EL (cell line): Measurements from ENCODE around the gene ANKRD39.
A peak's percentile ranks its signal among the peaks of the same experiment; 100 is the strongest.

Experiments used
- DNase-seq: peaks from one replicate; pipeline ENCODE4 v3.0.0-alpha.2; 2016

Gene ANKRD39

DNA sequence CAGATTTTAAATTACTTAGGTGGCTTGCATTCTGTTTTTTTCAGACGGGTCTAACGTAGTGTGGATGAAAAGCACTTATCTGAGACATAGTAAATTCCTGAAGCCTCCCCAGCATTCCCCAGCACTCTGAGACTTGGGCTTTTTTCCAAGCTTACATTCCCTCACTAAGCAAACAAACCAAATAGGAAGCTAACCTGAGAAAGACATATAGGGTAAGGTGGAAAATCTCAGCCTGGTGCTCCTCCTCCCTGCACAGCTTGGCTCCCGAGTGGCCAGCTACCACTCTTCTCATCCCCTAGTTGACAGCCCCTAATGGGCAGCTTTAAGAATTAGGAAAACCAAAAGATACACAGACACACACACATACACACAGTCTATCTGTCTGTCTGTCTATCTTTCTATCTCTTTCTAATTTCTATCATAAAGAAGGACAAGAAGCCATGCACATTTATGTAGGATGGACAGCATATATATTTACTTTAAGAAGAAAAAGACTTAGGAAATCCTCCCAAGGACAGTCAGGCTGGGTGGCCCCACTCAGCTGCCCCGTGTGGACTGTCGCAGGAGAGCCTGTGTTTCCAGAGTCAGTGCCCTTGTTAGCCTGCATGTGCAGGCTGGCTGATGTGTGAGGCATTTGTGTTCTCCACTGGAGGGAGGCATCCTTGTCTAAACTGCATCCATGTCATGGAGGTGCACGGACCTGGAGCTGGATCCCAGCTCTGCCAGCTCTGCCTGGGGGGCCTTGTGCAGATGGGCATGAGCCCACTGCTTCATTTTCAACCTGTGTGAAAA is 33.5 kb downstream of the ANKRD39 start:
- DNase-seq: peak; percentile 26

DNA sequence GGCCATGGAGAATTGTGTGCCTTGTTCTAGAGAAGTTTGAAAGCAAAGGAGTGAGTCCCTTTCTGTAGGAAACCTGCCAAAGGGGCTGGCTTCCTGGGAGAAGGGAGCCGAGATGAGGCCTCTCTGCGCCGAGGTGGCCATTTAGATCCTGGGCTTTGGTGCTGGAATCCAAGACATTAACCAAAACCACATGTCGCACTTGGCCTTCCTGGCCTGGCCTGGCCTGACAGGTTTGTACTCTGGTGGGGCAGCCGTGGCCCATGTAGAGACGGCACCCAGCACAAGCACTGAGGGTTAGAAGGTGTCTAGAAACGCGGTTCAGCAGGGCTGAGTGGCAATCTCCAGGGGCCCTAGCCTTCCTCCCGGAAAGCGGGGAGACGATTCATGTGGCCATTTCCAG is 34.6 kb downstream of the ANKRD39 start:
- no peak for DNase-seq

DNA sequence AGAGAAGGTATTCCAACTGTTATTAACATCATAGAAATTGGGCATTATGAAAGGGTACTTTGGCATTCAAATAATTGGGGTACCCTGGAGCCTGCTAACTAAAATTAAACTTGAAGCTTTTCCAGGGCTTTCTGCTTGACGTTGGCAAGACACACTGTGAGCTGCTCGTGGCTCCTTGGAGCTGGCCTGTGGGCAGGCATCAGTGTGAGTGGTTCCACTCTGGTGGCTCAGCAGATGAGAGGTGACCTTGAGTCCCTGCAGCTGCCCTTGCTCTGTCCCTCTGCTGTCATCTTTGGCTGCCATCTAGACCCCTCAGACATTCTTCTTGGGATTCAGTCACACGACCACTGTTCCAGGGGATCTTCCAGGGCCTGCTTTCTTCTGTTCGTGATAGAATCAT is 35.0 kb downstream of the ANKRD39 start:
- DNase-seq: no peak

DNA sequence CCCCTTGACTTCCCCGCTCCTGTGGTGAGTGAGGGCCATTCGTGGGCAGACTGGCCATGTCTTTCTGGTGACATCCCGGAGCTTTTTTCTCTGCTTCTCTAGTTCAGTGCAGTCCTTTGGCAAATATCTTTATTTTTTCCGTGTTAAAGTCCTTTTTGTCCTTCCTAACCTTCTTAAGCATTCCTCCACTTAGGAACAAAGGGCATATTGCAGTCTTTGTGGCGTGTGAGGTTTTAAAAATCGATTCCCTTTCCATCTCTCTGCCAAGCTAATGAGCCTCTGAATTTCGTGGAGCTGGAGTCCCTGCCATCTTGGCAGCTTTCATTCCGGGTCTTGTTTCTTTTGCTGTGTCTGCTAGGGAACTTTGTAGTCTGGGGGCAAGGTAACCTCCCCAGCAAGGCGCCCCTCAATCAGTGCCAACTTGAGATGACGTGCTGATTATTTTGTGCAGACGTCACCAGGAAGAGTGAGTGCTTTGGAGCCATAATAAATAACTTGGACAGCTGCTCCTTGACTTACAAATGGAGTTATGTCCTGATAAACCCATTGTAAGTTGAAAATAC is 36.6 kb downstream of the ANKRD39 start:
- DNase-seq: no peak

DNA sequence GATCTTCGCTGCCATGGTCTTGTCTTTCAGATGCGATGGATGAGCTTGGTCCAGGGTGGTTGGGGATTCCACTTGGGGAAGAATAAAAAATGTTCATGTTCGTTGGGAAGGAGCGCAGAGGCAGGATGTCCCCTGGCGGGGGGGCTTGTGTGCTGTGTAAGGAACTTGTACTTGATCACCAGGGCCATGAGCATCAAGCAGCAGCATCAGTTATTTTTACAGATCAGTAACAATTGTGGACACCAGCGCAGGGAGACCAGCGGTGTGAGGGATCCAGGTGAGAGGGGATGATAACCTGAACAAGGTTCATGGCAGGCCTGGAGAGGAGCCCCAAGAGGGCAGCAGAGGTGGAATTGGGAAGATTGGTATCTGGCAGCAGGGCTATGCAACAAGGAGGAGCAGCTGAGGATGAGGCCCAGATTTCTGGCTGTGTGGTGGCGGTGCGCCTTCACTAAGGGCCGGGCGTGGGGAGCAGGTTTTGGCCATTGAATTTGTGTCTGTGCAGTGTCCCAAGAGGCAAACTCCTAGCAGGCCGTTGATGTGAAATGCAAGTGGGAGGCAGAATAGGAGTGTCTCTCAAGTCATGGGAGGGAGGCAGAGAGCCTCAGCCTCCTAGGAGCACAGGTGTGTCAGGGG is 37.8 kb downstream of the ANKRD39 start:
- no peak for DNase-seq

DNA sequence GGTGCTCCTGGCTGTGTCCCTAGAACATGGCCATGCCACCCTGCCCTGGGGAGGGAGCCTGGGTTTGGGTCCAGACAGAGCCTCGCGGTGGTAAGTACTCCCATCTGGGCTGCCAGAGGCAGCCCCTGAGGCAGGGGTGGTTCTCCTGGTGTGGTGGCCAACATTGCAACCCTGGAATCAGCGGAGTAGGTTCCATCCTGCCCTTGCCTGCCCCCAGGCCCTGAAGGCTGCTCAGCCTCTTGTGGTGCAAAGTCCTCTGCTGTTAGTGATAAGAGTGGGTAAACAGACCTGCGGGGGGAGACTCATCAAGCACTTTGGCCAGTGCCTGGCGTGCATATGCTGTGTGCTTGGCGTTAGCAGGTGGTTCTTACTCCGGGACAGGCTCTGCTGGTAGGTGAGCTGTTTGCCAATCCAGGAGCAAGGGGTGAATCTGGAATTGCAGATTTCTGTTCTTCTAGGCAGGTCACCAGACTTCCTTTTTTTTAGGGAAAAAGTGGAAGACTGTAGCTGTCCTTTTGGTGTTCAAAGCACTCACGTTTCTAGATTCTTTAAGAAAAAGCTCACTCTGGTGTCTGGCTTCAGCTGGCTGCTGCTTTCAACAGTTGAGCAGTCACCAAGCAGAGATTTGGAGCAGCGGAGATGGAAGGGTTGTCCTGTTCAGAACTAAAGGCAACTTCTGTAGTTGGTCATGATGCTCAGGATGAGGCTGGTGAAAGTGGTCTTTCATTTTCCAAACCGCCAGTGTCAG is 38.5 kb downstream of the ANKRD39 start:
- no peak for DNase-seq

DNA sequence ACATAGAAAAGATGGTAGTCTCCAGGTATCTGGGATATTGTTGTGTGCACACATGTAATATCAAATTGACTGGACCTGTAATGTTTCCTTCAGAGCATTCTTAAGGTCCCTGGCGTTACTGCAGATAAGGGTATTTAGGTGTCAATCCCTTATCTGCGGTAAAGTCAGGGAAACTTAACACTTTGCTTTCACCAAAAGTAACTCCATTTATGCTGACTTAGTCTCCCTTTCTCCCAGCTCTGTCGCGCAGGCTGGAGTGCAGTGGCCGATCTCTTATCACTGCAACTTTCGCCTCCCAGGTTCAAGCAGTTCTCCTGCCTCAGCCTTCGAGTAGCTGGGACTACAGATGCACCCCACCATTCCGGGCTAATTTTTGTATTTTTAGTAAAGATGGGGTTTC is 39.9 kb downstream of the ANKRD39 start:
- no peak for DNase-seq

DNA sequence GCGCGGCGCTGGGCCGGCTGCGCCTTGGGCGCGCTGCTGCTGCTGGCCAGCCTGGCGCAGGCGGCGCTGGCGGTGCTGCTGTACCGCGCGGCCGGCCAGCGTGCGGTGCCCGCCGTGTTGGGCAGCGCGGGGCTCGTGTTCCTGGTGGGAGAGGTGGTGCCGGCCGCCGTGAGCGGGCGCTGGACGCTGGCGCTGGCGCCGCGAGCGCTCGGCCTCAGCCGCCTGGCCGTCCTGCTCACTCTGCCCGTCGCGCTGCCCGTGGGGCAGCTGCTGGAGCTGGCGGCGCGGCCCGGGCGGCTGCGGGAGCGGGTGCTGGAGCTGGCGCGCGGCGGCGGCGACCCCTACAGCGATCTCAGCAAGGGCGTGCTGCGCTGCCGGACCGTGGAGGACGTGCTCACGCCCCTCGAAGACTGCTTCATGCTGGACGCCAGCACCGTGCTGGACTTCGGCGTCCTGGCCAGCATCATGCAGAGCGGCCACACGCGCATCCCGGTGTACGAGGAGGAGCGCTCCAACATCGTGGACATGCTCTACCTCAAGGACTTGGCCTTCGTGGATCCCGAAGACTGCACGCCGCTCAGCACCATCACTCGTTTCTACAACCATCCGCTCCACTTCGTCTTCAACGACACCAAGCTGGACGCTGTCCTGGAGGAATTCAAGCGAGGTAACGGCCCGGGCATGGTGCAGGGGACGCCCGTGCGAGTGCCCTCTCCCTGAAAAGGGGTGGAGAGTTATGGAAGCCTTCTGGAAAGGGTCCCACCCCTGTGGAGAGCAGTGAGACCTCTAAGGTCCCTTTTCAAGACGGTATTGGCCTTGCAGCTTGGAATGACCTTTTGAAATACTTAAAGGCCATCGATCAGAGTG is 40.7 kb downstream of the ANKRD39 start:
- peak; percentile 35 for DNase-seq

DNA sequence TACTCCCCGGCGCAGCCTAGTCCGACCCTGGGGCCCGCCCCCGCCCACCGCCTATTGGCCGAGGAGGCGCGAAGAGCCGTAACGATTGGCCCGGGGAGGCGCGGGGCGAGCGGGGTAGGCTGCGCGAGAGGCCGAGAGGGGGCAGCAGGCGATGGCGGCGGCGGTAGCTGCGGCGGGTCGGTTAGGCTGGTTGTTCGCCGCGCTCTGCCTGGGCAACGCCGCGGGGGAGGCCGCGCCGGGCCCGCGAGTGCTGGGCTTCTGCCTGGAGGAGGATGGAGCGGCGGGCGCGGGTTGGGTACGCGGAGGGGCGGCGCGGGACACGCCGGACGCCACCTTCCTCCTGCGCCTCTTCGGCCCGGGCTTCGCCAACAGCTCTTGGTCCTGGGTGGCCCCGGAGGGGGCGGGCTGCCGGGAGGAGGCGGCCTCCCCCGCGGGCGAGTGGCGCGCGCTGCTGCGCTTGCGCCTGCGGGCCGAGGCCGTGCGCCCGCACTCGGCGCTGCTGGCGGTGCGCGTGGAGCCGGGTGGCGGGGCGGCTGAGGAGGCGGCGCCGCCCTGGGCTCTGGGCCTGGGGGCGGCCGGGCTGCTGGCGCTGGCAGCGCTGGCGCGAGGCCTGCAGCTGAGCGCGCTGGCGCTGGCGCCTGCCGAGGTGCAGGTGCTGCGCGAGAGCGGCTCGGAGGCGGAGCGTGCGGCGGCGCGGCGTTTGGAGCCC is 41.5 kb downstream of the ANKRD39 start, which contains the start of gene CNNM3:
Gene CNNM3, plus strand, starts transcription at position 142 of the 709 bp plus-strand sequence. Its CDS starts 10 bp downstream, at position 152.
- DNase-seq: peak; percentile 93

DNA sequence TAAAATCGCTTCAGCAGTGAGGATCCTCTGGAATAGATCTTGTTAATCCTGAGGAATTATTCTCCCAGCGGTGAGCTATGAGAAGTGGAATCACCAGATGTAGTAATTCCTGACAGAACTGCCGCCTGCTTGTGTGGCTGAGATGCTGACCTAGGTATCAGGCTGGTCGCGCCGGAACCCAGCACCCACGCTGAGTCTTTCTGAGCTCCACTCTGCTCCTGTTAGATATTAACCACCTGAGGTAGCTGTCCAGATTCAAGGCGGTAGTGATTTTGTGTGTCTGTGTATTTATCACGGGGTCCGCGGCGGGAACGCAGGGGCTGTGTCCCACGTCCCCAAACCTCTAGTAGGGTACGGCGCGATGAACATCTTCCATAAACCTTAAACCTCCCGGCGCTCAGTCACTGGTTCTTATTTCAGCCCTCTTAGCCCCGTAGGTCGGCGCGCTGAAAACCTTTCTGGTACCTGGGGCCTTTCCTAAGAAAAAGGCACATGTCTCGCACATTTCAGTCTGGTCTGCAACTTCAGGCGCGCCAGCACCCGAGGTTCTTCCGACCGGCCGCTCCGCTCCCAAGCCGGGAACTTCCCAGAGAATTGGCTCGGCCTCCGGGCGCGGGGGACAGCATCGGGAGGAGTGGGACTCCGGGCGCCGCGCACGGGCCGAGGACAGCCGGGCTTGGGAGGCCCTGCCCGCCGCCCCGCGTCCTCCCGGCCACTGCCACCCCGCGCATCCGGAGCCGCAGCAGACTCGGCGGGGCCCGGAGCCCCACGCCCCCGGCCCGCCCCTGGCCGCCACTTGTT is 42.3 kb downstream of the ANKRD39 start:
- peak; percentile 33 for DNase-seq

DNA sequence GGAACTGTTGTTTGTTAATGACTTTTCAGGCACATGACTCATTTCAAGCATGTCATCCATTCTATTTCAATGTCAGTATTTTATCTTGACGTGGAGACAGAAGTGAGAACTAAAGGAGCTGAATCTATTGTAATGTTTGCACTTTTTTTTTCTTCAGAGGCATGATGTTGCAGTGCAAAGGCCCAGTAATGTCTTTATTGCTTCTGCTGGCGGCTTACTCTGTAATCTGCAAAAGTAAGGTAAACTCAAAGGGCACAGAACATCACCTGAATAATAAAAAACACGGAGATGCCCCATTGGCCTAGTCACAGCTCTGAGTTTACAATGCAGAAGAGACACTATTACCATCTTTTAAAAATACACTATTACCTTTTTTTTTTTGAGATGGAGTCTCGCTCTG is 44.2 kb downstream of the ANKRD39 start:
- DNase-seq: no peak

DNA sequence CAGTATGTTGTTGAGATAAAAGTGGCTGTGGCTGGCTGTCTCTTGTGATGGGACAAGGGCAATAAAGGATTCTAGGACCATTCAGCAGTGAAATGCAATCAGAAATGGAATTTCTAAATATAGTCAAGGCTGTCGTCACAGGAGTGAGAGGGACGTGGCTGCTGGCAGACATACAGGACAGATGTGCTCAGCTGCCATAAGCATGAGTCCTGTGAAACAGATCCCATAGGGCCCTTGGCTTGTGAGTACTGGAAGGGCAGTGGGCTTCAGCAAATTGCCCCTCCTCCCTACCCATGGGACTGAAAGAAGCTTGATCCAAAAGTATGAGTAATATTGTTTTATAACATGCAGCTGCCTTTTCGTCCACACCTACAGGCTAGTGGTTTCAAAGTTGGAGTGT is 45.9 kb downstream of the ANKRD39 start:
- DNase-seq: no peak

DNA sequence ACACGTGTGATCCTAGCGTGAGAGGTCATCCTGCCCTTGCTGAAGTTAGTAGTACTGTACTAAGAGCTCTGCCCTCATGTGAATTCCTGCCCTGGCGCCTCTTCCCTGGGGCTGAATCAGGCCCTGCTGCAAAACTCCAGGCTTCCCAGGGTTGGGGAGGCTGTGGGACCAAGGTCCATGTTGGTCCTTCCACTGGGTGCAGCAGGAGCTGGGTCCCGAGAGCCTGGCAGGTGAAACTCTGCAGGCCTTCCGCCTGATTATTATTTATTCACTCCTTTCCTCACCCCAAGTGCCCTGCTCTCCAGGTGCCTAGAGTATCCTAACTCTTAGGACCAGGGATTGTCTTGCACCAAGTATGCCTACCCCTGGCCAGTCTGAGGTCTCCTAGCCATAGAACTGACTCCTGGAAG is 47.0 kb downstream of the ANKRD39 start:
- DNase-seq: no peak

DNA sequence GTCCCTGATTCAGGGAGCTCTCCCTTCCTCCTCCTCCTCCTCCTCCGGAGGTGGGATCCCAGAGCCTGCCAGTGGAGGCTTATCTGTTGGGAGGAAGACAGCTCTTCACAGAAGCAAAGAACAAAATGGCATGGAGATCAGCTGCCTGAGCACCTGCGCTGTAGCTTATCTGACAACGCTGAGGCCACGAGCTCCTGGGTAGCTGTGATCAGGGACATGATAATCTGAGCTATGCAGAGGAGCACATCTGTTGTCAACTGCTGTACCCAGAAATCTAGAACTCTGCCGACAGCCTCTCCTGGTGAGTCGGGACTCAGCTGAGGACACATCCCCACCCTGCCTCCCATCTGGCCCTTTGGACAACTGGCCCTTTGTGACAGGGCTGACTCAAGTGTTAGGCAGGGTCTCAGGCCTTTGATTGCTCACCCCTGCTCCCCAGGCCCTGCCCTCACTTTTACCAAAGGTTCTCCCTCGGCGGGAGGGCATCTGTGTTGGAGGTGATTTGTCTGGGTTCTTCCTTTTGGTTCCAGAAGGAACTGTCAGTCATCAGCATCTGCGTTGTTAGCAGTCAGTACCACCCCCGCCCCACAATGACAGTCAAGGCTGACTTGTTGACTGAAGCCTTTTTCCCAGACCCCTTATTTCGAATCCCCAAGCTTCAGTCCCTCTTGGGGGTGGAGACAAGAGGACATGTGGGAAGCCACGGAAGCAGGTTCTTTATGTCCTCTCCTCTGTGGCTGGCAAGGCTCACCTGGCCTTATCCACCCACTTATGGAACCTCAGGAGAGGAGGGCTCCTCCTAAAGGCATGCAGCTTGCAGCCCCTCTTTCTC is 47.6 kb downstream of the ANKRD39 start:
- DNase-seq: no peak

DNA sequence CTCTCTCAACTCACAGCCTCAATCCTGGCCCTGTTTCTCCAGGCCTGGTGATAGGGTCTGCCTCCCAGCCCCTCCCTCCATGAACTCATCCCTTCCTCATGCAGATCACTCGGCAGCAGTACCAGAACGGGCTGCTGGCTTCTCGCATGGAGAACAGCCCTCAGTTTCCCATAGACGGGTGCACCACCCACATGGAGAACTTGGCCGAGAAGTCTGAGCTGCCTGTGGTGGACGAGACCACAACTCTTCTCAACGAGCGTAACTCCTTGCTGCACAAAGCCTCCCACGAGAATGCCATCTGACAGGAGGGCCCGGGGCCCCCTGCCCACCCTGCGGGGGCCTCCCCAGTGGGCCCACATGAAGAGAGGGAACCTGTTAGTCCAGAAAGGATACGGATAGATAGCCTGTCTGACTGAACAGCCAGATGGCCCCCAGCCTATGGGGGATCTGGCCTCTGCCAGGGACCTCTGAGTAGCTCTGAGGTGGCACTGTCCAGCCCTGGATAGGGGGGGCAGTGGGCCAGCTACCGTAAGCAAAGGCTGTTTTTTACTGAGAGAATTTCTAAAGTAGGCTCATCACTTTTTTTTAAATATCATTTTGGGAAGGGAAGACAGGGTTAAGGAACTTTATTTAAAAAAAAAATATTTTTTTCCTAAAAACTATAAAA is 48.5 kb downstream of the ANKRD39 start:
- no peak for DNase-seq

DNA sequence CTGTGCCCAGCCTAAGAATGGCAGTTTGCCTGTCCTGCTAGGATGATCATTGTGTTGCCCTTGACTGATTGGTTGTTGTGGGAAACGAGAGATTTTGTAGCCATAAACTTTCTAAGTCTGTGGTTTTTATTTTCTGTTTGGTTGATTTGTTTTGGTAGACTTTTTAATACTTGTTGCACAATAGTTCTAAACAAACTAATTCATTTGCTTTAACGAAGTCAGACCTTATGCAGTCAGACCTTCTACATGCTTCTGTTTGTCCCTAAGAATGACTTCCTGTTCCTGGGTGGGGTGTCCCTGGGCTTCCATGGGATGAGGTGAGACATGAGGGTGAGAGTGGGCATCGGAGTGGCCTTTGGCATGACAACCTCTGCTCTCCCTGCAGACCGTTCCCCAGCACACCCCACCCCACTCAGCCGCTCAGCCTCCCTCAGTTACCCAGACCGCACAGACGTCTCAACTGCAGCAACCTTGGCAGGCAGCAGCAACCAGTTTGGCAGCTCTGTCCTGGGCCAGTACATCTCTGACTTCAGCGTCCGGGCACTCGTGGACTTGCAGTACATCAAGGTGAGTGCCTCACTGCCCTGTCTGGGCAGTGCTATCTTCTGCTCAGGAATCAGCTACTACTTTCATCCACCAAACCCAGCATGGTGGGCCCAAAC is 49.5 kb downstream of the ANKRD39 start:
- no peak for DNase-seq

DNA sequence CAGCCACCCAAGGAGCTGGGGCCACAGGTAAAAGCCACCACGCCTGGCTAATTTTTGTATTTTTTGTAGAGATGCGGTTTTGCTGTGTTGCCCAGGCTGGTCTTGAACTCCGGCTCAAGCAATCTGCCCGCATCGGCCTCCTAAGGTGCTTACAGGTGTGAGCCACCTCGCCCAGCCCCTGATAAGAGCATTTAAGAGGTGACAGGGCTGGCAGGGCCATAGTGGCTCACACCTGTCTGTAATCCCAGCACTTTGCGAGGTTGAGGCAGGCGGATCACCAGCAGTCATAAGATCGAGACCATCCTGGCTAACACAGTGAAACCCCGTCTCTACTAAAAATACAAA is 50.7 kb downstream of the ANKRD39 start:
- DNase-seq: no peak

DNA sequence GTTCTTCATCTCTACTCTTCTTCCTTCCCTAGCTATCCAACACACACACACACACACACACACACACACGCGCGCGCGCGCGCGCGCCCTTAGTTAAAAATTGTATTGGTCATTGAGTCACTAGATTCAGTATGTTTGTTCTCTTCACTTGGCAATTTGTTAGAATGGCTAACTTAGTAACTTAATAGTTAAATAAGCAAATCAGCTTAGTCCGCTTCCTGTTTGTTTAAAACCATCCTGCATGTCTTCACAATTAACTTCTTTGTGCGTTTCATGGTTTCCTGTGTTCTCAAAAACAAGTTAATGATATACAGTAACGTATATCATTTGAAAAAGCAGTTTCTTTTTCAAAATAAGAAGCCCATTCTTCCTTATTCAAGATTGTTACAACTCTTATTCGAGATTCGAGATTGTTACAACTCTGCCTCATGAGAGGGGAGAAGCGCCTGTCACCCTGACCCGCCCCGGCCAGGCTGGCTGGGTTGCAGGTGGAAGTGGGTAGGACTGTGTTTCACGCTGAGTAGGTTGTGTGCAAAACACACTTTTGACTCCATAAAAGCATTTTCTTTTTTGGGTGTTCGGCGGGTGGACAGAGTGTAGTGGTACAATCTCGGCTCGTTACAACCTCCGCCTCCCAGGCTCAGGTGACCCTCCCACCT is 51.2 kb downstream of the ANKRD39 start:
- DNase-seq: no peak
